Skeletal muscle tissue (tissue), 4 donors: ENCODE data around the gene ANO6. TPM values are rescaled to one million over a fixed set of nuclear protein-coding genes. Genes with fewer than 3 reads are reported as not detected.

ENCODE experiments used
- H3K27ac ChIP-seq: one replicate; pipeline ENCODE4 v1.7.0; 2013; ENCODE audit warnings: mild to moderate bottlenecking, low read depth, low read length, inconsistent platforms
- H3K27me3 ChIP-seq, 3 donors: one replicate each; pipeline ENCODE4 v1.7.0; 2013; ENCODE audit warnings: low read length in 3 of 3; ENCODE audit not compliant: control insufficient read depth in 3 of 3, insufficient read depth in 3 of 3
- H3K36me3 ChIP-seq, 3 donors: one replicate each; pipeline ENCODE4 v1.7.0; 2013; ENCODE audit warnings: low read length in 3 of 3; ENCODE audit not compliant: control insufficient read depth in 3 of 3, insufficient read depth in 3 of 3
- H3K4me1 ChIP-seq, 3 donors: one replicate each; pipeline ENCODE4 v1.7.0; 2013; ENCODE audit warnings: low read length in 3 of 3, mild to moderate bottlenecking in 3 of 3; ENCODE audit not compliant: control insufficient read depth in 3 of 3, insufficient read depth in 3 of 3
- H3K4me3 ChIP-seq, 3 donors: one replicate each; pipeline ENCODE4 v1.7.0; 2013; ENCODE audit warnings: low read length in 3 of 3
- H3K9ac ChIP-seq, 3 donors: one replicate each; pipeline ENCODE4 v1.7.0; 2013; ENCODE audit warnings: low read length in 3 of 3, mild to moderate bottlenecking in 3 of 3, moderate library complexity in 2 of 3, low read depth in 1 of 3
- H3K9me3 ChIP-seq, 3 donors: one replicate each; pipeline ENCODE4 v1.7.0; 2013; ENCODE audit warnings: low read length in 3 of 3; ENCODE audit not compliant: control insufficient read depth in 3 of 3
- total RNA-seq: library from RNA; depleted of rRNA; stranded (reverse); fragments of >200 nt; gene quantifications from one replicate; pipeline ENCODE4 v1.2.3, GENCODE V29; 2014
- donor health status: Osteomylitis.

The ANO6 gene
- total RNA-seq, 1 donor from 2014 or later: 50.6 TPM

- H3K27me3 ChIP-seq: no peaks in the 10 kb centered on the region
- H3K4me1 ChIP-seq: peaks cover 3 to 7% (median 3%) of the 10 kb centered on the region in 3 donors
- H3K36me3 ChIP-seq: peaks cover 10 to 58% (median 37%) of the 10 kb centered on the region in 3 donors
- no peaks in the 10 kb centered on the region for H3K9me3 ChIP-seq
- H3K27ac ChIP-seq: no peak overlapping the region
- no peak overlapping the region for H3K4me3 ChIP-seq
- no peak overlapping the region for H3K9ac ChIP-seq
Measured at GRCh38 chr12:45418520-45418919, 202.6 kb downstream of the ANO6 start.

GRCh38 chr12:45419317-45419814 lies 203.5 kb downstream of the ANO6 start:
- H3K4me1 ChIP-seq: peaks cover 3 to 7% (median 3%) of the 10 kb centered on the region in 3 donors
- H3K9me3 ChIP-seq: no peaks in the 10 kb centered on the region
- no peak overlapping the region for H3K27ac ChIP-seq
- no peak overlapping the region for H3K9ac ChIP-seq
- H3K27me3 ChIP-seq: no peaks in the 10 kb centered on the region
- H3K36me3 ChIP-seq: peaks cover 12 to 60% (median 42%) of the 10 kb centered on the region in 3 donors
- H3K4me3 ChIP-seq: no peak overlapping the region

DNA sequence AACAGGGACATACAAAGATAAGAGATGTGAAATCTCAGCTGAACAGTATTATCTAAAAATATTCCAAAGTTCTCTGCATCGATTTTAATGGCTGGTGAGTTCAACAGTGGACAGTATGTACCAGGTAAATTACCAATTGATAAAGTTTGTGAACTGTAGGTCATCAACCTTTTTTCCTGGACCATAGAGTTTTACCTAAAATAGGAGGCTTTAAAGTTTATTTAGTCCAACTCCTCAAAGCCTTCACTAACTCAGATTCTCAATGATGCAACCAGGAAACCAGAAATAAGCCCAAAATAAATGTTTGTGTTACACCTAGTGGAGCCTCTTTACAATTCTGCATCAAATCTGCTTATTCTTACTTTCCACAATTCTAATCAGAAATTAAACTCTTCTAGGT lies 205.8 kb downstream of the ANO6 start:
- Histone ChIP-seq H3K9me3 (no peaks in the 10 kb centered on the region), H3K27ac (no peak overlapping the region), H3K9ac (no peak overlapping the region), H3K4me1 (no peaks in the 10 kb centered on the region), H3K4me3 (no peak overlapping the region), H3K27me3 (no peaks in the 10 kb centered on the region), H3K36me3 (peaks cover 17 to 72% (median 58%) of the 10 kb centered on the region in 3 donors)

GRCh38 chr12:45423931-45424330 lies 208.0 kb downstream of the ANO6 start:
- Histone ChIP-seq H3K4me1 (no peaks in the 10 kb centered on the region), H3K4me3 (no peak overlapping the region), H3K27me3 (no peaks in the 10 kb centered on the region), H3K27ac (no peak overlapping the region), H3K36me3 (peaks cover 27 to 67% (median 60%) of the 10 kb centered on the region in 3 donors), H3K9ac (no peak overlapping the region), H3K9me3 (no peaks in the 10 kb centered on the region)

- Histone ChIP-seq H3K9ac (no peak overlapping the region), H3K4me1 (no peaks in the 10 kb centered on the region)
Measured at GRCh38 chr12:45425426-45425825, 209.5 kb downstream of the ANO6 start.

GRCh38 chr12:45426294-45426693 lies 210.4 kb downstream of the ANO6 start:
- Histone ChIP-seq H3K27ac (no peak overlapping the region), H3K4me3 (no peak overlapping the region), H3K4me1 (no peaks in the 10 kb centered on the region), H3K9me3 (no peaks in the 10 kb centered on the region), H3K27me3 (no peaks in the 10 kb centered on the region), H3K9ac (no peak overlapping the region), H3K36me3 (peaks cover 35 to 84% (median 73%) of the 10 kb centered on the region in 3 donors)

More at GRCh38 chr12:45425426-45425825, 209.5 kb downstream of the ANO6 start:
- H3K9me3 ChIP-seq: no peaks in the 10 kb centered on the region
- no peak overlapping the region for H3K27ac ChIP-seq
- H3K27me3 ChIP-seq: no peaks in the 10 kb centered on the region
- peaks cover 31 to 80% (median 68%) of the 10 kb centered on the region in 3 donors for H3K36me3 ChIP-seq
- H3K4me3 ChIP-seq: no peak overlapping the region

GRCh38 chr12:45427042-45427441 lies 211.1 kb downstream of the ANO6 start:
- no peaks in the 10 kb centered on the region for H3K4me1 ChIP-seq
- H3K9ac ChIP-seq: no peak overlapping the region
- H3K36me3 ChIP-seq: peaks cover 38 to 83% (median 76%) of the 10 kb centered on the region in 3 donors
- H3K27ac ChIP-seq: no peak overlapping the region
- H3K27me3 ChIP-seq: no peaks in the 10 kb centered on the region
- H3K4me3 ChIP-seq: no peak overlapping the region
- H3K9me3 ChIP-seq: no peaks in the 10 kb centered on the region

DNA sequence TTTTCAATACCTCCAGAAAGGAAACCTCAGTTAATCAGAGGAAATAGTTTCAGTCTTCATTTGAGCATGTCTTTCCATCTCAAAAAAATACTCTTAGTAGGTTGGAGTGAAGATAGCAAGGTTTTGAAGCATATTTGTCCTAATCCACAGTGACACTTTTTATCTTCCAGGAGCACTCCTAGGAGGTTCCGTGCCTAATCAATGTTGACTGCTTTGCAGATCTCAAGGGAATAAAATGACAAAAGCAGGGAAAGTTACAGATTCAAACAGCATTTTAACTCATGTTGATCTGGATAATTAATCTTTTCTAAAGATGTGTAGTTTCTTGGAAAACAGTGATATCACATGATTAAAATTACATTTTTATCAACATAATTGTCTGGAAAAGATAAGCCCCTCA lies 213.9 kb downstream of the ANO6 start:
- H3K27ac ChIP-seq: no peak overlapping the region
- H3K4me1 ChIP-seq: no peaks in the 10 kb centered on the region
- no peak overlapping the region for H3K4me3 ChIP-seq
- H3K9me3 ChIP-seq: no peaks in the 10 kb centered on the region
- H3K9ac ChIP-seq: no peak overlapping the region
- H3K36me3 ChIP-seq: peaks cover 31 to 68% (median 60%) of the 10 kb centered on the region in 3 donors
- H3K27me3 ChIP-seq: no peaks in the 10 kb centered on the region

DNA sequence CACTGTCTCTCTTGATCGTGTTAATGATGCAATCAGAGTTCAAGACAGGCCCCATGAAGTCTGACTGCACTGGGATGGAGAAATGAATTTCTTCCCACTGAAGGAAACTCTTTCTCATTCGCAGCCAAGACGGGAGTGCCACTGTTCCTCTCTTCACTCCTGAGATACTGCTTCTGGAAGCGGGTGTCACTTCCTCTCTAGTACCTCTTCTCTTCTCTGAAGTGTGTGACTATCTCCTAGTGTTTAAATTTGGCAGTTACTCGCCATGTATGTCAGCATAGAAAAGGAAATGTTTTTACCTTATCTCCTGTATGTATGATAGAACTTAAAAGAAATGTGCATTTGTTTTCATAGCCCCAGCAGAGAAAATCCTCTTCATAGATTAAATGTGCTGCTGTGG lies 215.2 kb downstream of the ANO6 start:
- Histone ChIP-seq H3K36me3 (peaks cover 28 to 57% (median 49%) of the 10 kb centered on the region in 3 donors), H3K4me1 (peaks cover 5 to 10% (median 10%) of the 10 kb centered on the region in 3 donors), H3K9me3 (no peaks in the 10 kb centered on the region), H3K27me3 (no peaks in the 10 kb centered on the region), H3K27ac (no peak overlapping the region), H3K9ac (no peak overlapping the region), H3K4me3 (no peak overlapping the region)

DNA sequence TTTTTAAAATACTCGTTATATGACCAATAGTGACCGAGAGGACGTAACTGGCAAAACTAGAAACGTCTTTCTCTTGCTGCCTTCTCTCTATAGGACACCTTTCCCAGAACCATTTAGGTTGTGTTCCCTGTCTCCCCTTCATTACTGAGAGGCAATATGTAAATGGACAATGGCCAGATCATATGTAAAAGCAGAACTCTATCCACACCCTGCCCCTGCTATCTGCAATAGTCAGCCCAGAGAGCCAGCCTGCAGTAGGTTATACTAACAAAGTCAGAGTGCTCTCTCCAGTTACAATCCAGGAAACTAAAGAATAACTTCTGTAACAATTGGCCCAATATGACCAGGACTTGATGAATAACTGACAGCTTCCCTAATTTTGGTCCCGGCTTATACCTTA lies 216.8 kb downstream of the ANO6 start:
- Histone ChIP-seq H3K27me3 (no peaks in the 10 kb centered on the region), H3K36me3 (peaks cover 17 to 44% (median 36%) of the 10 kb centered on the region in 3 donors), H3K9ac (no peak overlapping the region), H3K27ac (no peak overlapping the region), H3K9me3 (no peaks in the 10 kb centered on the region), H3K4me1 (peaks cover 5 to 11% (median 10%) of the 10 kb centered on the region in 3 donors), H3K4me3 (no peak overlapping the region)
